HepG2 (cell line): ENCODE measurements around the gene PTPRN. TPM values are rescaled to one million over a fixed set of nuclear protein-coding genes. Genes with fewer than 3 reads are reported as not detected.
A peak's percentile ranks its signal among the peaks of the same experiment; 100 is the strongest.

Source experiments
- ATAC-seq: fragments of 200-7000 bp; cut with Tn5 transposase; 3 replicates; pipeline ENCODE4 v1.9.1; 2020; ENCODE audit warnings: mild to moderate bottlenecking, moderate library complexity
- BruUV-seq: library from RNA; stranded (reverse); fragments of 400-500 nt; replicated peaks from 2 replicates; lab custom pipeline; 2021; lab: Mats Ljungman, UMichigan
- CTCF ChIA-PET: fragments of 300-600 bp; formaldehyde crosslinking; extraction: SDS; loops from one replicate; lab custom pipeline; 2021; ENCODE audit warnings: low total read pairs, inconsistent platforms, low intra/inter-chr PET ratio; lab: Yijun Ruan, JAX
- POLR2A ChIA-PET: fragments of 350-600 bp; sonication (Branson Sonifier 250); formaldehyde crosslinking; loops from one replicate; lab custom pipeline; 2020; ENCODE audit warnings: antibody characterized with exemption, inconsistent platforms; lab: Yijun Ruan, JAX
- DNase-seq: peaks from one replicate; pipeline ENCODE4 v3.0.0-alpha.2; 2015; ENCODE audit warnings: low spot score
- FAIRE-seq: peaks from 3 replicates; lab custom pipeline; 2011; peaks lifted over from hg19 to GRCh38; lab: Jason Lieb, UNC
- H2AFZ ChIP-seq: one replicate; pipeline ENCODE4 v1.6.1; 2011; ENCODE audit warnings: low read length, inconsistent platforms
- H3K27ac ChIP-seq: fragments of 300-600 bp; 3 replicates; pipeline ENCODE4 v1.8.0; 2011; ENCODE audit warnings: mixed run types, mild to moderate bottlenecking, mixed read lengths, low read length, inconsistent platforms; ENCODE audit not compliant: insufficient read depth; ENCODE audit errors: extremely low read length
- H3K27me3 ChIP-seq, 2 experiments: fragments of 200-600 bp in 1 of 2; 2 replicates in 1 of 2; 3 replicates in 1 of 2; pipeline versions ENCODE4 v1.6.0 to v1.8.0; 2011; ENCODE audit warnings: low read length in 2 of 2, mild to moderate bottlenecking in 2 of 2, moderate library complexity in 2 of 2, inconsistent platforms in 1 of 2; ENCODE audit not compliant: insufficient read depth in 2 of 2, control insufficient read depth in 1 of 2
- H3K36me3 ChIP-seq, 2 experiments: fragments of 200-600 bp in 1 of 2; replicated peaks in 1 of 2; 2 replicates in 1 of 2; 3 replicates in 1 of 2; pipeline versions ENCODE4 v1.5.1 to v1.8.0; 2011; ENCODE audit warnings: low read length in 2 of 2, inconsistent platforms in 1 of 2; ENCODE audit not compliant: insufficient read depth in 2 of 2, control insufficient read depth in 1 of 2
- H3K4me1 ChIP-seq: 2 replicates; pipeline ENCODE4 v1.5.1; 2012; ENCODE audit warnings: low read length, inconsistent platforms; ENCODE audit not compliant: insufficient read depth
- H3K4me2 ChIP-seq: 2 replicates; pipeline ENCODE4 v1.6.0; 2011; ENCODE audit warnings: low read depth, low read length, inconsistent platforms
- H3K4me3 ChIP-seq, 3 experiments: fragments of 200-600 bp in 1 of 3; sonication (generic), shearing (Covaris generic) in 1 of 3; replicated peaks in 1 of 3; 2 replicates each; pipeline ENCODE4 v1.5.1; 2011 to 2016; ENCODE audit warnings: low read length in 3 of 3, inconsistent platforms in 2 of 3, low read depth in 2 of 3, mild to moderate bottlenecking in 2 of 3, control low read depth in 1 of 3, mixed read lengths in 1 of 3; ENCODE audit not compliant: insufficient read depth in 1 of 3
- H3K79me2 ChIP-seq: one replicate; pipeline ENCODE4 v1.6.1; 2011; ENCODE audit warnings: low read length, inconsistent platforms; ENCODE audit not compliant: insufficient read depth
- H3K9ac ChIP-seq: 2 replicates; pipeline ENCODE4 v1.6.0; 2011; ENCODE audit warnings: mild to moderate bottlenecking, low read depth, low read length, inconsistent platforms; ENCODE audit not compliant: insufficient read depth
- H3K9me3 ChIP-seq: 2 replicates; pipeline ENCODE4 v1.5.1; 2012; ENCODE audit warnings: mild to moderate bottlenecking, low read length
- H4K20me1 ChIP-seq: 2 replicates; pipeline ENCODE4 v1.6.0; 2011; ENCODE audit warnings: inconsistent platforms, mild to moderate bottlenecking, low read length, moderate library complexity; ENCODE audit not compliant: insufficient read depth
- RARA ChIP-seq: IDR thresholded peaks from 2 replicates; pipeline ENCODE4 v1.6.1; 2016; ENCODE audit warnings: missing genetic modification reagents, missing compliant biosample characterization
- REXO4 ChIP-seq: sonication (generic); formaldehyde crosslinking; IDR thresholded peaks from 2 replicates; pipeline ENCODE4 v1.8.0; 2022; ENCODE audit warnings: missing genetic modification reagents, mild to moderate bottlenecking, borderline replicate concordance
- SNAPC2 ChIP-seq: sonication (generic); formaldehyde crosslinking; IDR thresholded peaks from 2 replicates; pipeline ENCODE4 v1.8.1; 2022; ENCODE audit warnings: mild to moderate bottlenecking, missing genetic modification reagents
- ZIK1 ChIP-seq: sonication (generic); formaldehyde crosslinking; IDR thresholded peaks from 2 replicates; pipeline ENCODE4 v1.5.0; 2020; ENCODE audit warnings: mild to moderate bottlenecking, low read depth, missing genetic modification reagents, borderline replicate concordance
- ZNF605 ChIP-seq: sonication (generic); formaldehyde crosslinking; IDR thresholded peaks from 2 replicates; pipeline ENCODE4 v1.8.0; 2022; ENCODE audit warnings: mild to moderate bottlenecking, missing genetic modification reagents
- WGBS: methylation state at CpG from one replicate; pipeline ENCODE4 v1.1.6; 2017; ENCODE audit warnings: low lambda C conversion rate; 5-methylcytosine and 5-hydroxymethylcytosine counted together
- in situ Hi-C: cut with HindIII; loops from 2 replicates; pipeline ENCODE4 v1.10.0; 2017; ENCODE audit warnings: low pct_unique_long_range_greater_than_20kb; ENCODE audit not compliant: extremely low pct_ligation_motif_present
- intact Hi-C: fragments of 100-400 bp; cut with micrococcal nuclease; formaldehyde crosslinking; loops from one replicate; pipeline ENCODE4 v1.10.0; 2022; ENCODE audit not compliant: unreplicated experiment
- polyA plus RNA-seq, 8 experiments: library from polyadenylated mRNA; depleted of rRNA in 3 of 8; stranded (reverse) in 7 of 8; unstranded in 1 of 8; fragments of >200 nt; fragmentation: Illumina TruSeq in 4 of 8; extraction: Trizol in 4 of 8; gene quantifications; 2 replicates each; pipeline versions ENCODE4 v1.2.1 to v1.2.3, GENCODE V29; 2011 to 2016; ENCODE audit warnings: low read depth in 4 of 8, missing spikeins in 1 of 8, mixed read lengths in 1 of 8; ENCODE audit not compliant: insufficient read depth in 1 of 8
- total RNA-seq, 5 experiments: library from RNA; depleted of rRNA; stranded (reverse); fragments of >200 nt; fragmentation: Illumina TruSeq; extraction: Trizol; gene quantifications; 2 replicates each; pipeline ENCODE4 v1.2.3, GENCODE V29; 2016; ENCODE audit warnings: low read depth in 1 of 5
- TF ChIP-seq, protein P1 (sequence below): IDR thresholded peaks from 2 replicates; pipeline ENCODE4 v1.6.1; 2016; ENCODE audit warnings: control low read depth

PTPRN gene
- total and polyA plus RNA-seq, 2 of the 13 experiments (the other 11 are each of a cell fraction or from before 2014, with no cell fraction given) = 0.26 TPM; not detected in 1

DNA sequence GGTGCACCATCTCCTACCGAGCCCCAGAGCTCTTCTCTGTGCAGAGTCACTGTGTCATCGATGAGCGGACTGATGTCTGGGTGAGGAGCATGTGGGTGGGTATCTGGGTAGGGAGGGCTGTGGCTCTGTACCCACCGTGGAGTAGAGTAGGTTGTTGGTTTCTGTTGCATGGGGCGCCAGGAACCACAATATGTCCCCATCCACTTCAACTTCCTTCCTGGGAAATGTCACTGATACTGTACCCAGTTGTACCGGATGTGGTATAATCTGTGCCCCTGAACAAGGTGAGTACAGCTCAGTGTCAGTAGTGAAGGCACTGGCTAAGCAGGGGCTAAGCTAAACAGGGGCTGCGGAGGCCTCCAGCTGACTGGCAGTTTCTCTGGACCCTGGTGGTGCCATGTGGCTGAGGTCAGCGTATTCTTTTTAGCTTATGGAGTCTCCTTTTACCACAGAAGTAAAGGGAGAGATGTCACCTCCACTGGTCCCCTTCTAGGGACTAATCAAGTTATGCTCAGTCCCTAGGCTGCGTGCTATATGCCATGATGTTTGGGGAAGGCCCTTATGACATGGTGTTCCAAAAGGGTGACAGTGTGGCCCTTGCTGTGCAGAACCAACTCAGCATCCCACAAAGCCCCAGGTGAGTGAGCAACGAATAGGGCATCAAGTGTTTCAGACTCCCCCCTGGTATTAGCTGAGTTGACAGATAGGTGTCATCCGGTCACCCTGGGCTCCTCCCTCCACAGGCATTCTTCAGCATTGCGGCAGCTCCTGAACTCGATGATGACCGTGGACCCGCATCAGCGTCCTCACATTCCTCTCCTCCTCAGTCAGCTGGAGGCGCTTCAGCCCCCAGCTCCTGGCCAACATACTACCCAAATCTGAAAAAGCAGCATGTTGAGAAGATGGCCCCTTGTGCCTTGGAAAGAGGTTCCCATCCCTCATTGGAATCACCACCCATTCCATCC is 61.2 kb downstream of the PTPRN start (continued):
- TF ChIP-seq, protein P1, sequence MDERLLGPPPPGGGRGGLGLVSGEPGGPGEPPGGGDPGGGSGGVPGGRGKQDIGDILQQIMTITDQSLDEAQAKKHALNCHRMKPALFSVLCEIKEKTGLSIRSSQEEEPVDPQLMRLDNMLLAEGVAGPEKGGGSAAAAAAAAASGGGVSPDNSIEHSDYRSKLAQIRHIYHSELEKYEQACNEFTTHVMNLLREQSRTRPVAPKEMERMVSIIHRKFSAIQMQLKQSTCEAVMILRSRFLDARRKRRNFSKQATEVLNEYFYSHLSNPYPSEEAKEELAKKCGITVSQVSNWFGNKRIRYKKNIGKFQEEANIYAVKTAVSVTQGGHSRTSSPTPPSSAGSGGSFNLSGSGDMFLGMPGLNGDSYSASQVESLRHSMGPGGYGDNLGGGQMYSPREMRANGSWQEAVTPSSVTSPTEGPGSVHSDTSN = no peak
- TF ChIP-seq REXO4 (CRISPR knock-in tag) = no peak

DNA sequence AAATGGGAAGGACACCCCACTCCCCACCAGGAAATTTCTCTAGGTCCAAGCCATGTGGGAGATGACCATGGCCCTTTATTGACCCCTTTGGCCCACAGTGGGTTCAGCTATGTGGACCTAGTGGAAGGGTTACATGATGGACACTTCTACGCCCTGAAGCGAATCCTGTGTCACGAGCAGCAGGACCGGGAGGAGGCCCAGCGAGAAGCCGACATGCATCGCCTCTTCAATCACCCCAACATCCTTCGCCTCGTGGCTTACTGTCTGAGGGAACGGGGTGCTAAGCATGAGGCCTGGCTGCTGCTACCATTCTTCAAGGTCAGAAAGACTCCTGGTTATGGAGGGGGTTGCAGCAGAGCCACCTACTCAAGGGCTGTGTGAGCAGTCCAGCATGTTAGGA is 62.6 kb downstream of the PTPRN start:
- DNase-seq = no peak
- no TSS peak for BruUV-seq
- no peaks in the 10 kb centered on the region; a peak in 1 of 5 replicates for H3K27me3 ChIP-seq
- in situ Hi-C loops = no loop called here
- intact Hi-C loops = no loop called here
- peaks cover 14% of the 10 kb centered on the region for H3K79me2 ChIP-seq
- no peaks in the 10 kb centered on the region for H4K20me1 ChIP-seq
- no peak overlapping the region for H3K27ac ChIP-seq
- TF ChIP-seq ZNF605 (CRISPR knock-in tag) = 0 out of 2 replicates have a peak, but pooled peaks have one; percentile 18
- TF ChIP-seq SNAPC2 = no peak
- TF ChIP-seq ZIK1 (CRISPR knock-in tag) = 0 out of 2 replicates have a peak, but pooled peaks have one; percentile 29
- TF ChIP-seq RARA (CRISPR knock-in tag) = peak; percentile 30; the same call in 1 of the 2 replicates
- H3K4me2 ChIP-seq = peak overlapping the region; percentile 90
- H3K4me3 ChIP-seq = peak overlapping the region; percentile 88 to 97 (median 93); a peak in 4 of 6 replicates
- no peak for FAIRE-seq
- no peak for ATAC-seq
- peak overlapping the region; percentile 90 for H3K9ac ChIP-seq
- WGBS = 98% methylated on average over 10 of the region's 10 CpGs
- POLR2A ChIA-PET = interaction anchor here (1.8 to 2.8 kb wide), 8 partner anchors 16 to 70 kb away, joined by 12 to 69 read pairs (median 26); partner anchors contain the start of genes ANKZF1, ATG9A, CNPPD1 and DNAJB2
- CTCF ChIA-PET = no interaction called here
- peaks cover 1 to 13% of the 10 kb centered on the region in 2 experiments; a peak in 4 of 5 replicates for H3K36me3 ChIP-seq
- no peaks in the 10 kb centered on the region for H3K9me3 ChIP-seq
- H3K4me1 ChIP-seq = peaks cover 65% of the 10 kb centered on the region
- no peak overlapping the region for H2AFZ ChIP-seq
